ENCODE measurements around the gene COTL1. TPM values are rescaled to one million over a fixed set of nuclear protein-coding genes. Genes with fewer than 3 reads are reported as not detected.

Gene COTL1
- 21.2 and 91.3 TPM in 2 replicates for total RNA-seq

GRCh38 chr16:84617791-84618580 lies at the start of gene COTL1:
TSS of gene COTL1 (minus strand) at chr16:84618078. CDS start at chr16:84617914, 164 bp downstream.

GRCh38 chr16:84647828-84648594 lies 30.1 kb upstream of the COTL1 start, which contains the start of gene KLHL36:
TSS of gene KLHL36 (plus strand) at chr16:84648511. CDS start at chr16:84650868, 2,357 bp downstream.

Other genes starting within 250 kb of the COTL1 start
- 0.39 TPM in 1 of 2 replicates, not detected in the other for gene ATP2C2, start 249.5 kb downstream of the COTL1 start, total RNA-seq
- 40.8 and 58.9 TPM in 2 replicates for gene MEAK7, start 113.4 kb downstream of the COTL1 start, total RNA-seq
- gene KLHL36, start 30.4 kb upstream of the COTL1 start, total RNA-seq = 36.1 and 46.4 TPM in 2 replicates
- 36.5 and 47.9 TPM in 2 replicates for gene USP10, start 81.9 kb upstream of the COTL1 start, total RNA-seq
- gene CRISPLD2, start 201.9 kb upstream of the COTL1 start, total RNA-seq = 254 and 376 TPM in 2 replicates